NCI-H2081 (cell line): ENCODE measurements around the gene KLHL25.

Experiments used
- DNase-seq, 2 experiments: peaks; one replicate each; lab custom pipeline; 2025; lab: John Stamatoyannopoulos, UW

KLHL25 gene

GRCh38 chr15:85777250-85778106 lies 17.2 kb downstream of the KLHL25 start:
- DNase-seq: no peak

- no peak for DNase-seq
Observed at GRCh38 chr15:85773970-85774369, 20.8 kb downstream of the KLHL25 start.

GRCh38 chr15:85773249-85773648 lies 21.5 kb downstream of the KLHL25 start:
- DNase-seq: no peak

- no peak for DNase-seq
Observed at GRCh38 chr15:85772668-85773067, 22.1 kb downstream of the KLHL25 start.

- no peak for DNase-seq
Observed at GRCh38 chr15:85771781-85772445, 22.8 kb downstream of the KLHL25 start.

- DNase-seq: no peak
Observed at GRCh38 chr15:85771271-85771670, 23.5 kb downstream of the KLHL25 start.

GRCh38 chr15:85770096-85771041 lies 24.4 kb downstream of the KLHL25 start:
- no peak for DNase-seq

- DNase-seq: no peak
Observed at GRCh38 chr15:85769182-85769900, 25.4 kb downstream of the KLHL25 start.

GRCh38 chr15:85768595-85769168 lies 26.0 kb downstream of the KLHL25 start:
- no peak for DNase-seq

- no peak for DNase-seq
Observed at GRCh38 chr15:85767785-85768529, 26.8 kb downstream of the KLHL25 start.

- DNase-seq: no peak
Observed at GRCh38 chr15:85766001-85766831, 28.5 kb downstream of the KLHL25 start.

- no peak for DNase-seq
Observed at GRCh38 chr15:85764649-85765277, 30.0 kb downstream of the KLHL25 start.

- DNase-seq: no peak
Observed at GRCh38 chr15:85763673-85764633, 30.8 kb downstream of the KLHL25 start.

- no peak for DNase-seq
Observed at GRCh38 chr15:85763157-85763556, 31.6 kb downstream of the KLHL25 start.

GRCh38 chr15:85762756-85763127 lies 32.0 kb downstream of the KLHL25 start:
- no peak for DNase-seq

- no peak for DNase-seq
Observed at GRCh38 chr15:85762039-85762755, 32.5 kb downstream of the KLHL25 start.

GRCh38 chr15:85761635-85762034 lies 33.1 kb downstream of the KLHL25 start:
- no peak for DNase-seq
